GM21360 (cell line): Measurements from ENCODE around the gene RAD52.
A peak's percentile ranks its signal among the peaks of the same experiment; 100 is the strongest.
"Not testable (repeated sequence)": the region's sequence is repeated elsewhere in the genome, so short reads cannot be mapped to it uniquely, and the experiment has no call there.

Experiments used
- ATAC-seq: cut with Tn5 transposase; IDR thresholded peaks from one replicate; pipeline ENCODE4 v1.9.1; 2021; ENCODE audit warnings: mild to moderate bottlenecking, moderate library complexity; ENCODE audit not compliant: unreplicated experiment

The RAD52 gene

DNA sequence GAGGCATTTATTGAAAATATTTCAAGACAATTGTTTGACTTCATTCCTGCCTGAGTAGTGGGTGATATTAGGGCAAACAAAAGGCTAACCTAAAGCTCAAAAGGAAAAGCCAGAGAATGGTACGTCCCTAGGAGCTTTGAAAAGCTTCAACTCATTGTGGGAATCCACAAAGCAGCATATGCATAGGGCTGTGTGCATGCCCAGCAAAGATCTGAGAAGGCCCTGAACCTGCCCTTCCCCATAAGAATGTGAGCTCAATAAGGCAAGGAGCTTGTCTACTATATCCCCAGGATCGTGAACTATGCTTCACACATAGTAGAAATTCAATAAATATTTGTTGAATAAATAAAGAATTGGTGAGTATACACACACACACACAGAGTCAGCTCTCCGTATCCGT lies 19.1 kb upstream of the RAD52 start:
- ATAC-seq: no peak

DNA sequence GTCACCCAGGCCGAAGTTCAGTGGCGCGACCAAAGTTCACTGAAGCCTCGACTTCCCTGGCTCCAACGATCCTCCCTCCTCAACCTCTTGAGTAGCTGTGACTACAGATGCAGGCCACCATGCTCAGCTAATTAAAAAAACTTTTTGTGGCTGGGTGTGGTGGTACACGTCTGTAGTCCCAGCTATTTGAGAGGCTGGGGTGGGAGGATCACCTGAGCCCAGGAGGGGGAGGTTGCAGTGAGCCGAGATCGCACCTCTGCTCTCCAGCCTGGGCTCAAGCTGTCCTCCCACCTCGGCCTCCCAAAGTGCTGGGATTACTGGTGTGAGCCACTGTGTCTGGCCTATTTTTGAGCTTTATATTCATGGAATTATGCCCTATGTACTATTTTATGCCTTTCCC lies 18.1 kb upstream of the RAD52 start:
- no peak for ATAC-seq

DNA sequence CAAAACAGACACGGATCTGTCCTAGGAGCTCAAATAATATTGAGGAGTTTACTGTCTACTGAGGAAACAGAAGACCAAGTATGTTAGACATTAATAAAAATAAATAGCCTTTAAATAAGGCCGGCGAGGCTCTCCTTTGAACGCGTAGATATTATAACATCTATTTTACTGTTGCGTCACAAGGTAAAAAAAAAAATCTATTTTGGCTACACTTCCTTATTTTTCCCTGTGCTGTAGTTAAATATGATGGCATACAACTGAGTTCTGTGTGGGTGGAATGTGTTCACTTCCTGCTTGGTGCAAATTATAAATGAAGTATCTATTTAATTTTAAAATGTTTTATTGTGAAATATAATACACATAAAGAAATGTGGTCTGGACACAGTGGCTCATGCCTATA lies 17.2 kb upstream of the RAD52 start:
- ATAC-seq: no peak

DNA sequence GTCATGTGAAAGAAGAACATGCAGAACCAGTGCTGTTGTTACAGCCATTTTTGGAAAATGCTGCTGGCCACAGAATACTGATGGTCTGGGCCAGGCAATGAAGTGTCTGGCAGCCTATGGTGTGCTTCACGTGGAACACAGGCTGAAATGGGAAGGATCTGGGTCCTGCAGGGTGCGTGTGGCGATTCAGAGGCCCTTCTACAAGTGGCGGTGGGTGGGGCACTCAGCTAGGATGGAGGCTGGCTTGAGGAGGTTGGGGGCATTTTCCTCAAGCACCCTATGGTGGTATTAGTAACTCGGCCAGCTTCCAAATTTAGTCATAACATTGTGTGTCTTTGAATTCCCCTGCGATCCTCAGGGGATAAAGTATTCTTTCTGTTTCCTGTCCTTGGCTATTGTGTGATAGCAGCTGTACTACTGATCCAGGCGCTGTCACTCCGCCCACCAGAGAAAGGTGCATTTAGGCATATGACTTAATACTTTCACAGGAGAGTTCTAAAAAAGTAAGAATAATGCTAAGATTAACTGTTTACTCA lies 9.2 kb upstream of the RAD52 start:
- ATAC-seq: peak; percentile 78

DNA sequence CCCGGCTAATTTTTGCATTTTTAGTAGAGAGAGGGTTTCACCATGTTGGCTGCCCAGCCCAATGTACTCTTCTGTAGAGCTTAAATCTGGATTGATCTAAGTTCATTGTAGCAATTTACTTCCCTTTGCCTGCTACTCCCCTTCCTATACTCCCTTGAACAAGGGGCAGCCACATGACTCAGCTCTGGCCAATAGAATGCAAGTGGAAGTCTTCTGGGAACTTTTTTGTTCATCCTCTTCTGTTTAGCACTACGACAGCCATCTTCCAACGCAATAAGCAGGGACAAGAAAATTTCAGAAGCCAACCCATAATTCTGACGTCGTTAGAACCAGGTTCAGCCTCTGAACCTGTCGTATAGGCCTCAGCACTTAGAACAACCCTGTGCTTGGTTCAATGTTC lies 6.4 kb upstream of the RAD52 start:
- ATAC-seq: no peak

DNA sequence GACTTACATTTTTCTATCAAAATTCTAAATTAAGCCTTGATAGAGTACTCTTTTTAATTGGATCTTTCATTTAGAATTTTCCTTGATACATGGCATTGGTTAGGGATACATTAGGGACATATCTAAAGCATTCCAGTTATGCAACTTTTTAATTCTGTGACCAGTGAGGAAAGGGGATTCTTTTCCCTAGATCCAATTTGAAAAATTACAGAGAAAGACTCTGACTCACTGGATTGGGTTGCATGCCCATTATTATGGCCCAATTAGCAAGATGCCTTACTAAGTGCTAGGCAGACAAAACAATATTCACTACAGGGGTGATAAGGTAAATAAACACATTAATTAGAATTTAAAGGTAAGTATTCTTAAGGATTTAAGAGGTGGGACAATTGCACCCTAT lies 5.2 kb upstream of the RAD52 start:
- no peak for ATAC-seq

DNA sequence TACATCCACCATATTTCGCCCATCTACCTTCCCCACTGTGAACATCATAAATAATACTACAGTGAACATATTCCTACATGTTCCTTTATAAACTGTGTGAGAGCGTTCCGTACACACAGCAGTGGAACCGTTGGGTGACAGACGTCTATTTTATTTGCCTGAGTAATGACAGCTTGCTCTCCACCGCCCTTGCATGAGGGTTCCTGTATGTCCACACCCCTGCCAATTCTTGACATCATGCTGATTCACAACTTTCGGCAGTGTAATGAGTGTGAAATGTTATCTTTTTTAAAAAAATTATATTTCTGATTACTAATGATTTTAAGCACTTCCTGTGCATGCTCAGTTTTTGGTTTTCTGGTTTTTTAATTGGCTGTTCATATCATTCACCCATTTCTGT lies 4.3 kb upstream of the RAD52 start:
- ATAC-seq: no peak

DNA sequence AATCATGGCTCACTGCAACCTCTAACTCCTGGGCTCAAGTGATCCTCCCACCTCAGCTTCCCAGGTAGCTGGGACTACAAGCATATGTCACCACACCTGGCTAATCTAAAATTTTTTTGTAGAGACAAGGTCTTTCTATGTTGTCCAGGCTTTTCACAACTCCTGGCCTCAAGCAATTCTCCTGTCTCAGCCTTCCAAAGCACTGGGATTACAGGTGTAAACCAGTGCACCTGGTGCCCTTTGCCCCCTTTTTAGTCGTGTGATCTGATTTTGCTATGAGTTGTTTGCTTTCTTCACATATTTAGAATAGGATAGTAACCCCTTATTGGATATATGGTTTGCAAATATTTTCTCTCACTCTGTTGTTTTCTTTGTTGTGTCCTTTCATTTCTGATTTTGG lies 1.7 kb upstream of the RAD52 start:
- ATAC-seq: no peak

DNA sequence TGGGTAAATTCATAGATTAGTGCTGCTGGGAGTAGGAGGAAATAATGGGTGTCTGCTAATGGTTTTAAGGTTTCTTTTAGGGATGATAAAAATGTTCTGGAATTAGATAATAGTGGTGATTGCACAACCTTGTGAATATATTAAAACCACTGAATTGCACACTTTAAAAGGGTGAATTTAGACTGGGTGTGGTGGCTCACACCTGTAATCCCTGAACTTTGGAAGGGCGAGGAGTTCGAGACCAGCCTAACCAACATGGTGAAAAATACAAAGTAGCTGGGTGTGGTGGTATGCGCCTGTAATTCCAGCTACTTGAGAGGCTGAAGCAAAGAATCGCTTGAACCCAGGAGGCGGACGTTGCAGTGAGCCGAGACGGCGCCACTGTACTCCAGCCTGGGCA lies 1.3 kb downstream of the RAD52 start:
- ATAC-seq: no peak

DNA sequence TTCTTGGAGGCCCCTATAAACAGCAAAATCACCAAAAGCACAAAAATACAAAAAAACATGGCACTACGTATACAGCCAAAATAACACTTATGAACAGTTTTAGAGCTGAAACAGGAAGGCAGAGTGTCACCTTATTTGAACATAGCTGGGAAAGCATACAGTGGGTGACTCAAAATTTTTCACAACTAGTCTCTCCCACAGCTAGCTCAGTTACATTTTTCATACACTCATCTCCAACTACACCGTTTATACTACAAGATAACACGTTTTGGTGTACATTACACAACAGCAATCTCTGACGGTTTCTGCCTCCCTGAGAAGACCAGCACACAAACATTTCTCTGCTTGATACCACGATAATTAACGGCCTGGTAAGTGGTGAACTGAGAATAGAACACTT lies 2.9 kb downstream of the RAD52 start:
- no peak for ATAC-seq

DNA sequence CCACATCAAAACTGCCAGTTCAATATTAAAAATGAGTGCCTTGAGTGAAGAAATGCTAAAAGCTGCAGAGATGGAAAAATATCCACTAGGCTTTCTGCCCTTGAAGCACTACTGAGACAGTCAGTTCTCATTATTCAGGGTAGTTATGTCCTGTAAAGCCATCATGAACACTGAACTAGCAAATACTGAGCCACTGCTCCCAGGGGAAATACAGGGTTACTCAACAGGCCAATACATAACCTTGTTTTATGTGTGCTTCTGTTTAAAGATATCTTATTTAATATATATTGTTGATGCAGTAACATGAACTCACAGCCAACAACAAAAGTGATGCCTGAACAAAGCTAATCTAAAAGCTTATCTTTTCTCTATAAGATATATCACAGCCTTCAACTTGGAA lies 3.3 kb downstream of the RAD52 start:
- ATAC-seq: no peak

DNA sequence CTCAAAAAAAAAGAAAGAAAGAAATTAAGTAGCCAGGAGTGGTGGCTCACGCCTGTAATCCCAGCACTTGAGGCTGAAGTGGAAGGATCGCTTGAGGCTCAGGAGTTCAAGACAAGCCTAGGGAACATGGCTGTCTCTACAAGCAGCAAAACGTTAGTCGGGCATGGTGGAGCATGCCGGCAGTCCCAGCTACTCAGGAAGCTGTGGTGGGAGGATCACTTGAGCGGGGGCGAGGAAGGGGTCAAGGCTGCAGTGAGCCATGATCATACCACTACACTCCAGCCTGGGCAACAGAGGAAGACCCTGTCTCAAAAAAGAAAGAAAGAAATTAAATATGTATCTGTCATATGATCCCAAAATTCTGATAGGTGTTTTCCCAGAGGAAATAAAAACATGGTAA lies 5.3 kb downstream of the RAD52 start:
- no peak for ATAC-seq

DNA sequence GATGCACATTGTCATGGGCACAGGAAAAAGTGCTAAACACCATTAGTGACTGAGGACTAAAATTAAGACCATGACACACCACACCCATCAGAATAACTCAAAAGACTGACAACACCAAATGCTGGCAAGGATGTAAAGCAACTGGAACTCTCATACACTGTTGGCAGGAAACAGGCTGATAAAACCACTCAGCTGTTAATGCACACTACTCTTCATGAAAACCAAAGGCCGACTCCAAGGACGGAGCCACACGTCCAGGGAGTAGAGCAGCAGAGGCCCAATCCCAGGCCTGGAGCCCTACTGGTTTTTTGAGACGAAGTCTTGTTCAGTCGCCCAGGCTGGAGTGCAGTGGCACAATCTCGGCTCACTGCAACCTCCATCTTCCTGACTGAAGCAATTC lies 6.4 kb downstream of the RAD52 start:
- no peak for ATAC-seq

DNA sequence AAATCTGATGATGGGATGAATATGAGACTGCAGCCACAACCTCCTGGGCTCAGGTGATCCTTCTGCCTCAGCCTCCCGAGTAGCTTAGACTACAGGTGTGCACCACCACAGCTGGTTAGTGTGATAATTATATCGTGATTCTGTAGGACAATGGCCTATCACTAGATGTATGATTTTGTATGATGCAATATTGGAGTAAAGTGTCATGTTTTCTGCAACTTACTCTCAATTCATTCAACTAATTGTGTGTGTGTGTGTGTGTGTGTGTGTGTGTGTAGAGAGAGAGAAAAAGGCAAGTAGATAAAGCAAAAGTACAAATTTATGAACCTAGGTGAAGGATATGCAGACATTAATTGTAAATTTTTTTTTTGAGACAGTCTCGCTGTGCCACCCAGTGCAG lies 10.7 kb downstream of the RAD52 start:
- ATAC-seq: no peak

DNA sequence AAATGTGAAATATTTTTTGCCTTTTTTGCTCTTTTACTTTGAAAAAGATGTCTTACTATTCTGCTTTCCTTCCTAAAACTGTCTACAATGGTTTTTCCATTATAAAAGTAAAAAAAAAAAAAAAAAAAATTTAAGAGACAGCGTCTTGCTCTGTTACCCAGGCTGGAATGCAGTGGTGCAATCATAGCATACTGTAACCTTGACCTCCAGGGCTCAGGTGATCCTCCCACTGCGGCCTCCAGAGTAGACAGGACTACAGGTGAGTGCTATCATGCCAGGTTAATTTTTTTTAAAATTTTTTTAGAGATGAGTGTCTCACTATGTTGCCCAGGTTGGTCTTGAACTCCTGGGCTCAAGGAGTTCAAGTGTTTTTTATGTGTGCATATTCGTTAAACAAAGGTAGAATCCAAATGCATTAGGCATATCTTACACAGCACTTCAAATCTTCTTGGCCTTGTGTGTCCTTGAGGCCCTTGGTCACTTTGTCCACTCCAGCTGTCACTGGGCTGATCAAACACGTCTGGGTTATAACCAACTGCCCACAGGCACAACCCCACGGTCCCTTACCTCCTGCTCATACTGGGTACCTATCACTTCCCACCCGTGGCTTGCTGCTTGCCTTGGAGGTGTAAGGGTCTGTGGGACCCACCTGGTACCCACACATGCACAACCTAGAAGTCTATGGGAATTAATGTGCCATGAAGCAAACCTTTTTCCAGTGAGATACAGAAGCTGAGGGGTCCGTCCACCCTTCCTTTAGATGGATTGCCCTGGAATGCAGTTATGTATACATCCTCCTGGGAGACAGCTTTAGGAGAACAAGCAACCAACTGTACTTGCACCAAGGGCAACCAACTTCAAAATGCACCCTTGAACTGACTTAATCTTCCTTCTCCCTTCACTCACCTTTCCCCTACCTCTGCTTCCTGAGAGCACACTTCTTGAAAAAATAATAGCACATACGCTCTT lies 12.8 kb downstream of the RAD52 start:
- no peak for ATAC-seq

DNA sequence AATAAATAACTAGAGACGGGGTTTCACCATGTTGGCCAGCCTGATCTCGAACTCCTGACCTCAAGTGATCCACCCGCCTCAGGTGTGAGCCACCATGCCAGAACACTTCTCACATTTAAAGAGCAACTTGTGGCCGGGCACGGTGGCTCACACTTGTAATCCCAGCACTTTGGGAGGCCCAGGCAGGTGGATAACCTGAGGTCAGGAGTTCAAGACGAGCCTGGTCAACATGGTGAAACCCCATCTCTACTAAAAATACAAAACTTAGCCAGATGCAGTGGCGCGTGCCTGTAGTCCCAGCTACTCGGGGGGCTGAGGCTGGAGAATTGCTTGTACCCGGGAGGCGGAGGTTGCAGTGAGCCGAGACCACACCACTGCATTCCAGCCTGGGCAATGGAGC lies 13.6 kb downstream of the RAD52 start:
- not testable (repeated sequence) for ATAC-seq

DNA sequence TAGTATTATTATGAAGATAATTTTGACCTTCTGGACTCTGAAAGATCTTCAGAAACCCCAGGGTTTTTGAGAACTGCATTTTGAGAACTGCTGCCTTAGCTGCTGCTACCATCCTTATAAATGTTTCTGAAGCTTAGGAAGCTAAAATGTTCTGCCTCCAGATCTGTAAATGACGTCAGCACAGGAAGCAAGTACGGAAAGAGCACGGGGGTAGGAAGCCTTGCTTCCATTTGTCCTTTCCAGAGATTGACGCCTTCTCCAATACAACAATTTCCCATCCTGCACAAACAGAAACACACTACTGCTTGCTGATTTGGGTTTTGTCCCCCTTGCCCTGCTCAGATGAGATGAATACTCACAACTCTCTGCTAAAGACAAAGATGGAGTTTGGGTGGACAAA lies 17.9 kb downstream of the RAD52 start:
- ATAC-seq: no peak

DNA sequence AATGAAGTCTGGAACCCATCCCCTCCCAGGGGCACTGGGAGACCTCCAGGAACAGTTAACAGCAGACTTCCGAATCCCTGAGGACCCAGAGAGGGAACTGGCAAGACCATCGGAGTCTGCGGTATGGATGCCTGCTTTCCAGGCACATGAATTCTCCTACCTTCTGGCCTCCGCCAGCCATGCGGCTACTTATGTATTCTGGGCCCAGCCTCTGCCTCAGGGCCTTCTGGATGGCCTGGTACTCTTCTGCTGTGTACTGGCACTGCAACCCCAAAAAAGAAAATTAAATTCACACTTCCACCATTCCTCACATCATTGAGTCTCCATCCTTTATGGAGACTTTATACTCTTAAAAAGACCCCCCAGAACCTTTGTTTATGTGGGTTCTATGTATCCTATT lies 18.4 kb downstream of the RAD52 start:
- no peak for ATAC-seq

DNA sequence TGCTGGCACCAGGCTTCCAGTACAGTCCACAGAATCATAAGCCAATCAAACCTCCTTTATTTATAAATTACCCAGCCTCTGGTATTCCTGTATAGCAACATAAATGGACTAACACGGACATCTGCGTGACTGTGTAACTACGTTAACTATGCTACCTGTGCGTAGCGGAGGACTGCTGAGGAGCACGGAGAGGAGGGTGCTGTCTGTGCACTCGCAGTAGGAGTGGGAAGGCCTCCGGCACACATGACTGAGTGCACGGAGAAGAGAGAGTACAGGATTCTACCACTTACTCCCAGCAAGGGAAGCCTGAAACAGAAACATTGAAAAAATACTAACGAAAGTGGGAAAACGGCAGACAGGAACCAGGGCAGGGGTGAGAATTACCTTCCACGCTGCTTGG lies 22.9 kb downstream of the RAD52 start:
- ATAC-seq: no peak

DNA sequence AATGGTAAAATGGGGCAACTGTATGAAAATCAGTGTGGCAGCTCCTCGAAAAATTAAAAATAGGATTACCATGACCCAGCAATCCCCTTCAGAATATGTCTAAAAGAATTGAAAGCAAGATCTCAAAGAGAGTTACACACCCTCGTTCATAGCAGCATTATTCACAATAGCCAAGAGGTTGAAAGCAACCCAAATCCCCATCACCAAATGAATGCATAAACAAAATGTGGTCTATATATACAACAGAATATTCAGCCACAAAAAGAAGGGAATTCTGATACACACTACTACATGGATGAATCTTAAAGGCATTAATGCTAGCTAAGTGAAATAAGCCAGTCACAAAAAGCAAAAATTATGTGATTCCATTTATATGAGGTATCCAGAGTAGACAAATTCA lies 27.2 kb downstream of the RAD52 start:
- ATAC-seq: no peak

DNA sequence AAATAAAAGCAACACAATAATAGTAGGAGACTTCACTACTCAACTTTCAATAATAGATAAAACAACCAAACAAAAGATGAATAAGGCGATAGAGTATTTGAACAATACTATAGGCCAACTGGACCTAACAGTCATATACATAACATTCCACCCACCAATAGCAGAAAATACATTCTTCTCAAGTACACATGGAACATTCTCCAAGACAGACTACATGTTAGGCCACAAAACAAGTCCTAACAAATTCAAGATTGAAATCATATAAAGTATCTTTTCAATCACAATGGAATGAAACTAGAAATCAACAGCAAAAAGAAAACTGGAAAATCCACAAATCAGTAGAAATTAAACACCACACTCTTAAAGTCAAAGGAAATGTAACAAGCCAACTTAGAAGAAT lies 28.8 kb downstream of the RAD52 start:
- ATAC-seq: no peak

DNA sequence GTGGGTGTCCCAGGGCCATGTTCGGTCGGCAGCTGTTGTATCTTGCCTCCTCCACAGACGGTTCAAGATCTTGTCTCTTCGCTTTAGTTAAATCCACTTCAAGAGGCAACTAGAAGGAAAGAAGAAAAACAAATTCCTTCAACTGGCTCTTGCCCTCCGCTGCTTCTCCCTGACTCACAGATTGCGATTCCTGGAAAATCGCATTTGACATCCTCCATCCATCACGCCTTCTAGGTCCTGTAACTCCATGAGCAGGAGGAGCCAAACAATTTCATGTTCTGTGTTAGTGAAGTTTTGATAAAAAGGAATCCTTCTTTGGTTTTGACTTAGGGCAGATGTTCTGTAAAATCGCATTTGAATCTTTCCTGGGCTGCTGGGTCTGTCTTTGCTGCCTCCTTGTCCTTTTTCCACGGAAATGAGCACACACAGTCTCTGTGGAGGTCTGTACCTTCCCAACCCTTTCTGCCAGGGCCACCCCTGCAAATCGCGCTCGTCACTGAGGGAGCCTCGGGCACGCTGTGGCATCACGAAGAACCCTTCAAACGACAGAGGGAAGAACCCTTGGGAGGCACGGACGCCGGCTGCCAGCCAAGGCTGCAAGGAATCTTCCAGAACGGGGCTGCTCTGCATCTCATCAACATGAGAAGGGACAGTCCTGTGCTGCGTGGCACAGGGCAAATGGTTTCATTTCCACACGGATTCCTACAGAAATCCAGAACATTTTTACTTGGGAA lies 32.6 kb downstream of the RAD52 start:
- no peak for ATAC-seq
